HL-60 (cell line): ENCODE results near the gene HEBP2.

Experiments used
- DNase-seq, 2 experiments: peaks; one replicate each; pipeline ENCODE4 v3.0.0-alpha.2; 2010 to 2020; ENCODE audit warnings: low read depth in 1 of 2, low spot score in 1 of 2
- H3K27ac ChIP-seq: fragments of 250-450 bp; sonication (Bioruptor Pico); replicated peaks from 2 replicates; pipeline ENCODE4 v1.5.1; 2020; ENCODE audit warnings: mild to moderate bottlenecking, moderate library complexity
- H3K27me3 ChIP-seq: fragments of 250-450 bp; sonication (Bioruptor Pico); 2 replicates; pipeline ENCODE4 v1.5.1; 2021; ENCODE audit warnings: mild to moderate bottlenecking, moderate library complexity; ENCODE audit not compliant: insufficient read depth, poor library complexity, severe bottlenecking
- H3K4me3 ChIP-seq: replicated peaks from 2 replicates; pipeline ENCODE4 v1.5.1; 2011; ENCODE audit warnings: mild to moderate bottlenecking, control low read depth, low read length; ENCODE audit not compliant: insufficient read depth
- GABPA ChIP-seq: IDR thresholded peaks from 2 replicates; pipeline ENCODE4 v1.6.1; 2012; ENCODE audit warnings: low read depth
- POLR2AphosphoS5 ChIP-seq: IDR thresholded peaks from 2 replicates; pipeline ENCODE4 v1.6.1; 2012; ENCODE audit warnings: low read depth
- SPI1 ChIP-seq: IDR thresholded peaks from 2 replicates; pipeline ENCODE4 v1.6.1; 2012; ENCODE audit warnings: low read depth, mild to moderate bottlenecking, borderline replicate concordance
- TF ChIP-seq, protein P1 (sequence below): IDR thresholded peaks from one replicate; pipeline ENCODE4 v1.5.1; 2011; ENCODE audit warnings: low read length, control low read depth, inconsistent platforms; ENCODE audit not compliant: insufficient read depth
- TF ChIP-seq, protein P2 (sequence below): IDR thresholded peaks from 2 replicates; pipeline ENCODE4 v1.6.1; 2012; ENCODE audit warnings: low read depth; ENCODE audit not compliant: insufficient replicate concordance

HEBP2 gene

DNA sequence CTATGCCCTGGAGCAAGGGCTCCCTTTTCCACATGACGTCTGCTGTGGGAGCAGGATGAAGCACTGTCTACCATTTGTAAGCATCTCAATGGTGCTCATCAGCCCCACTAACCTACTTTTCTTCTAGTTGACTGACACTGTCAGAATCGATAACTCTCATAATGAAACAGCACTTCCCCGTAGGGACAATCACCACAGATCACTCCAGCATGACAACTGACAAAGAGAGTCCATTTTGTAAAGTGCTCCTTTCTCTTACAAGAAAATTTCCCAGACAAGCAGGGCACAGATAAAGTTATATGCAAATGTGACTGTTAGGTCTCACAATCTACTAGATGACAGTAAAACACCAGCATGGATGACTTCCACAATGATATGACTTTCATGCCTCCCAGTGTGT lies 46.4 kb downstream of the HEBP2 start:
- Histone ChIP-seq H3K27ac (no peak overlapping the region), H3K4me3 (no peak overlapping the region), H3K27me3 (no peaks in the 10 kb centered on the region)
- no peak for TF ChIP-seq GABPA
- TF ChIP-seq, protein P1, sequence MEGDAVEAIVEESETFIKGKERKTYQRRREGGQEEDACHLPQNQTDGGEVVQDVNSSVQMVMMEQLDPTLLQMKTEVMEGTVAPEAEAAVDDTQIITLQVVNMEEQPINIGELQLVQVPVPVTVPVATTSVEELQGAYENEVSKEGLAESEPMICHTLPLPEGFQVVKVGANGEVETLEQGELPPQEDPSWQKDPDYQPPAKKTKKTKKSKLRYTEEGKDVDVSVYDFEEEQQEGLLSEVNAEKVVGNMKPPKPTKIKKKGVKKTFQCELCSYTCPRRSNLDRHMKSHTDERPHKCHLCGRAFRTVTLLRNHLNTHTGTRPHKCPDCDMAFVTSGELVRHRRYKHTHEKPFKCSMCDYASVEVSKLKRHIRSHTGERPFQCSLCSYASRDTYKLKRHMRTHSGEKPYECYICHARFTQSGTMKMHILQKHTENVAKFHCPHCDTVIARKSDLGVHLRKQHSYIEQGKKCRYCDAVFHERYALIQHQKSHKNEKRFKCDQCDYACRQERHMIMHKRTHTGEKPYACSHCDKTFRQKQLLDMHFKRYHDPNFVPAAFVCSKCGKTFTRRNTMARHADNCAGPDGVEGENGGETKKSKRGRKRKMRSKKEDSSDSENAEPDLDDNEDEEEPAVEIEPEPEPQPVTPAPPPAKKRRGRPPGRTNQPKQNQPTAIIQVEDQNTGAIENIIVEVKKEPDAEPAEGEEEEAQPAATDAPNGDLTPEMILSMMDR, result no peak
- no peak for TF ChIP-seq SPI1
- TF ChIP-seq, protein P2, sequence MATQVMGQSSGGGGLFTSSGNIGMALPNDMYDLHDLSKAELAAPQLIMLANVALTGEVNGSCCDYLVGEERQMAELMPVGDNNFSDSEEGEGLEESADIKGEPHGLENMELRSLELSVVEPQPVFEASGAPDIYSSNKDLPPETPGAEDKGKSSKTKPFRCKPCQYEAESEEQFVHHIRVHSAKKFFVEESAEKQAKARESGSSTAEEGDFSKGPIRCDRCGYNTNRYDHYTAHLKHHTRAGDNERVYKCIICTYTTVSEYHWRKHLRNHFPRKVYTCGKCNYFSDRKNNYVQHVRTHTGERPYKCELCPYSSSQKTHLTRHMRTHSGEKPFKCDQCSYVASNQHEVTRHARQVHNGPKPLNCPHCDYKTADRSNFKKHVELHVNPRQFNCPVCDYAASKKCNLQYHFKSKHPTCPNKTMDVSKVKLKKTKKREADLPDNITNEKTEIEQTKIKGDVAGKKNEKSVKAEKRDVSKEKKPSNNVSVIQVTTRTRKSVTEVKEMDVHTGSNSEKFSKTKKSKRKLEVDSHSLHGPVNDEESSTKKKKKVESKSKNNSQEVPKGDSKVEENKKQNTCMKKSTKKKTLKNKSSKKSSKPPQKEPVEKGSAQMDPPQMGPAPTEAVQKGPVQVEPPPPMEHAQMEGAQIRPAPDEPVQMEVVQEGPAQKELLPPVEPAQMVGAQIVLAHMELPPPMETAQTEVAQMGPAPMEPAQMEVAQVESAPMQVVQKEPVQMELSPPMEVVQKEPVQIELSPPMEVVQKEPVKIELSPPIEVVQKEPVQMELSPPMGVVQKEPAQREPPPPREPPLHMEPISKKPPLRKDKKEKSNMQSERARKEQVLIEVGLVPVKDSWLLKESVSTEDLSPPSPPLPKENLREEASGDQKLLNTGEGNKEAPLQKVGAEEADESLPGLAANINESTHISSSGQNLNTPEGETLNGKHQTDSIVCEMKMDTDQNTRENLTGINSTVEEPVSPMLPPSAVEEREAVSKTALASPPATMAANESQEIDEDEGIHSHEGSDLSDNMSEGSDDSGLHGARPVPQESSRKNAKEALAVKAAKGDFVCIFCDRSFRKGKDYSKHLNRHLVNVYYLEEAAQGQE, result no peak
- TF ChIP-seq POLR2AphosphoS5, result no peak
- DNase-seq, result no peak

DNA sequence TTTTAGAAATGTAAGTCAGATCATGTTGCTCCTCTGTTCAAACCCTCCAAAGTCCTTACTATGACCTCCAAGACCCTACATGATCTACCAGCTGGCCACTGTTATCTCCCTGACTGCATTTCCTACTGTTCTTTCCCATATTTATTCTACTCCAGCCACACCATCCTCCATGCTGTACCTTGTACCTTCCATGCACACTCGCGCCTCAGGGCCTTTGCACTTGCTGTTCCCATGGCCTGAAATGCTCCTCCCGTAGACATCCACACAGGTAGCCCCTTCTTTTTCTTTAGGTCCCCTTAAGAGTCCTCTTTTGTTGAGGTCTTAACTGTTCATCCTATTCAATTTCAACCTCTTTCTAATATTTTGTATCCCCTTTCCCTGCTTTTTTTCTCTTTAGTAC lies 47.0 kb downstream of the HEBP2 start:
- Histone ChIP-seq H3K27me3 (no peaks in the 10 kb centered on the region), H3K27ac (no peak overlapping the region), H3K4me3 (no peak overlapping the region)
- TF ChIP-seq GABPA, result no peak
- TF ChIP-seq SPI1, result no peak
- TF ChIP-seq, protein P2, result no peak
- TF ChIP-seq, protein P1, result no peak
- no peak for TF ChIP-seq POLR2AphosphoS5
- DNase-seq, result no peak

DNA sequence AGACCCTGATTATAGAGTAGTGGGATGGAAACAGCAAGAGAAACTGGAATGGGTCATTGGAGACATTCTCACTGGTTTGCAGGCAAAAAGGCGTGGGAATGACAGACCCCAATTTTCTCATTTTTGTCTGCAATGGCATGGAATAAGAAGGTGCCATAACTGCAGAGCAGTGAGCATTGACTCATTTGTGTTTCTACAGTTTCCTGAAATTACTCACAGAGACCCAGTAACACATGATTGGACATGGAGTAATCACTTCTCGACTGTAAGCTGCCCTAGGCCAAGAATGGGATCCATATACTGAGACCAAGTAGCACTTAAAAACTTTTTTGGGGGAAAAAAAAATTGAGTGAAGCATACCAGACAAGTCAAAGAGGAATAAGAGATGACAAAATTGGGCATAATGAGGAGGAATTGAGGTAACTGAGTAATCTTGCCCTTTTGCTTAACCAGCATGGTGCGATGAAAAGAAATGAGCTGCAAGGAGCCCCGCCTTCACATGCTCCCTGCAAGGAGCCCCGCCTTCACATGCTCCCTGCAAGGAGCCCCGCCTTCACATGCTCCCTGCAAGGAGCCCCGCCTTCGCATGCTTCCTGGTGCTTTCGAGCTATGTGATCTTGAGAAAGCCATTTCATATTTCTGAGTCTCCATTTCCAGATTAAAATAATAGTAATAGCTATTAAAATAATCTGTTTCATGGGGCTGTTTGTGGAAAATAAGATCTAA lies 51.1 kb downstream of the HEBP2 start:
- no peak overlapping the region for H3K27ac ChIP-seq
- H3K27me3 ChIP-seq, result no peaks in the 10 kb centered on the region
- no peak for DNase-seq
- TF ChIP-seq, protein P1, result no peak
- no peak for TF ChIP-seq SPI1
- TF ChIP-seq, protein P2, result no peak
- TF ChIP-seq POLR2AphosphoS5, result no peak
- no peak for TF ChIP-seq GABPA
- H3K4me3 ChIP-seq, result no peak overlapping the region
